Hematopoietic multipotent progenitor cell treated with erythropoietin and hydrocortisone succinate and interleukin-3 and kit ligand, for 8 days (in vitro differentiated cells): ENCODE measurements around the gene ZC3H13.
A peak's percentile ranks its signal among the peaks of the same experiment; 100 is the strongest.
"Not testable (repeated sequence)": the region's sequence is repeated elsewhere in the genome, so short reads cannot be mapped to it uniquely, and the experiment has no call there.

Source experiments
- DNase-seq: peaks from one replicate; pipeline ENCODE4 v3.0.0-alpha.2; 2015

Gene ZC3H13

DNA sequence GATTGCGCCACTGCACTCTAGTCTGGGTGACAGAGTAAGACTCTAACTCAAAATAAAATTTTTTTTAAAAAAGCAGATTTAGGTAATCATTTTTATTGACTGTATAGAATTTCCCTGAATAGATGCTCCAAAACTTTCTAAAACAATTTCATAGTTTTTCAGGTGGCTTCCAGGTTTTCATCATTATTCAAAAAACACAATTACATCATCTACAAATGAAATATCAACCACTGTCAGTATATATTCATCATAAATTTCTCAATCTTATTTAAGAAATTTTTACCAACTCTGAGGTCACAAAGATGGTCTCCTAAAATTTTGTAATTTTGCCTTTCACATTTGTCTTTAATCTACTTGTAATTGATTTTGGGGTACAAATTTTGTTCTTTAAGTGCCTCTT, 48.1 kb downstream of the ZC3H13 start:
- DNase-seq = no peak

GRCh38 chr13:45996631-45997030, 55.9 kb downstream of the ZC3H13 start:
- DNase-seq = no peak

DNA sequence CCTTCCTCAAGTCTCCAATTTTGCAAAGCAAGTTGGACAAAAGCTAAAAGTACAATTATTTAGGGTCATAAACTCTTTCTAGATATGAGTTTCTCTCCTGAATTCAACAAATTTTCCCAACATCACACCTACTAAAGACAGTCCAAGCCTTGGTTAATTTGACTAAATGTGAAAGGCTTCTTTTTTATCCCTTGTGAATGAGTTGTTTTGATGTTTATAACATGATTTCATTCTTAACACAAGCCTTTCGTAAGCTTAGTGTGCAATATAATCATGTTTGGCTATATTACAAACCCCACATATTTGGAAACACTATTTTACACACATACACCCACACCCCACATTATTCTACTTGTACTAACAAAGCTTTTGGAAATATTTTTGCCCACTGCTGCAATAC, 57.3 kb downstream of the ZC3H13 start:
- no peak for DNase-seq

DNA sequence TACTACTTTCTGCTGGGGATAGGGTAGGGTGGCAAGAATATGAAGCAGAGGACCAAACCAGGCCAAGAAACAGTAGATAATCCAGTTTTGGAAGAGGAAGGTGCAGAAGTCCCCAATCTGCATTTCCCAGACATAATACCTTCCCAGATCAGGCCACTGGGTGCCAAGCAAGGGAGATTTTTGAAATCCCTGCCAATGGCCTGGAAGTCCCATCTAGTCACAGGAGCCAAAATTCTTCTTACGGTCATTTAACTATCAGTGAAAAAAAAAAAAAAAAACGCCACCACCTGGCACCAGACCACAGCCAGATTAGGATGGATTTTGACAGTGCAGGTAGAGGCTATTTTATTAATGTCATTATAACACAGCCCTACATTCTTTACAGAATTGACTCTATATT, 57.8 kb downstream of the ZC3H13 start:
- no peak for DNase-seq

GRCh38 chr13:45989607-45990006, 62.9 kb downstream of the ZC3H13 start:
- DNase-seq = no peak

DNA sequence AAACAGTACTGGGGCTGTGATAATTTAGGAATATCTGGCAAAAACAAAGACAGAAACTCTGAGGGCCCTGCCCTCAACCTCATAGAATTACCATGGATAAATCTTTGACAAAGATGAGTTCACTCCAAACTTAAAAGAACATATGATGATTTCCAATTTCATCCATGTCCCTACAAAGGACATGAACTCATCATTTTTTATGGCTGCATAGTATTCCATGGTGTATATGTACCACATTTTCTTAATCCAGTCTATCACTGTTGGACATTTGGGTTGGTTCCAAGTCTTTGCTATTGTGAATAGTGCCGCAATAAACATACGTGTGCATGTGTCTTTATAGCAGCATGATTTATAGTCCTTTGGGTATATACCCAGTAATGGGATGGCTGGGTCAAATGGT, 71.4 kb downstream of the ZC3H13 start:
- DNase-seq = not testable (repeated sequence)

- DNase-seq = no peak
Measured at GRCh38 chr13:45975337-45975736, 77.2 kb downstream of the ZC3H13 start.

DNA sequence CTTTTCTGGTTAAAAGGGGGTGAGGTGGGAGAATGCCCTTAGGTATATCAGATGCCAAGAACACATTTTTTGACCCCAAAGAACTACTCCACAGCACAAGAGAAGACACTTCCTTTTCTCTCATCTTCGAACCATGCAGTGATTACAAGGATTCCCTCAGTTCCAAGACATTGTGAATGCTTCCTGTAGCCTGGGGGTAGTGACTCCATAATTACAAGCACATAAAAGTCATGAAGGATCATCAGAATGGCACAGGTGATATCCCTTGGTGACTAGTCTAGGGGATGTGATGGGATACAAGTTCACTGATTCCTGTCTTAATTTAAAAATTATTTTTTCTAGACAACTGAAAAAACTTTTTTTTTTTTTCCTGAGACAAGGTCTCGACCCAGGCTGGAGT, 78.0 kb downstream of the ZC3H13 start:
- DNase-seq = no peak

DNA sequence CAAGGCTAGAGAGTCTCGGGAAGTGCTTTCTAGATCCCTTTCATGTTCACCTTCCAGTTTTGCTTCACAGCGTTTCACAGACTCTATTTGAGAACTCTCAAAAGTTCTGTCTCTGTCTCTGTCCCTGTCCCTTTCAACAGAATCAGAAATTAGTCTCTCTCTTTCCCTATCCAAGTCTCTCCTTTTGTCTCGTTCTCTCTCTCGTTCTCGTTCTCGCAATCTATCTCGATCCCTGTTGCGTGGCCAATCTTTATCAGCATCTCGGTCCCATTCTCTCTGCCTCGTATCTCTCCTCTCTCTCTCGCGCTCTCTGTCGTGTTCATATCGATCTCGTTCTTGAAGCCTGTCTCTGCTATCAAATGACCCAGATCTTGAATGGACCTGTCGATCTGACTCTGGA, 85.0 kb downstream of the ZC3H13 start:
- no peak for DNase-seq

DNA sequence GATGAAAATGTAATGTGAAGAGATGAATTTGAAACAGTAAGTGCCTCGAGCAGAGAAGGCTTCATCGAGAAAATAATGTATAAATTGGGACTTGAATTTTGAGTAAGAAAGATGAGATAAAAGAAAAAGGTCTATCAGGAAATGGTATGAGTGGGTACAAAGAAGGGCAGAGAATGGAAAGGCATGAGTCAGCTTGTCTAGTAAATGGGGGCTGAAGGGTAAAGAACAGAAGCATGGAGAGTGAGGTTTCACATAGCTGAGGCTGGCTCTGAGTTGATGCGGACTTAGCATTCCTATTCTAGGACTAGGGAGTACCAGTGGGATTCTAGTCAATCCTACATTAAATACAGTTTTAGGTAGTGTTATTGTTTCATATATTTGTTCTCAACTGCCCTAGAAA, 85.8 kb downstream of the ZC3H13 start:
- DNase-seq = no peak

GRCh38 chr13:45961468-45961867, 91.1 kb downstream of the ZC3H13 start:
- no peak for DNase-seq

GRCh38 chr13:45954836-45955800, 97.4 kb downstream of the ZC3H13 start:
- no peak for DNase-seq

DNA sequence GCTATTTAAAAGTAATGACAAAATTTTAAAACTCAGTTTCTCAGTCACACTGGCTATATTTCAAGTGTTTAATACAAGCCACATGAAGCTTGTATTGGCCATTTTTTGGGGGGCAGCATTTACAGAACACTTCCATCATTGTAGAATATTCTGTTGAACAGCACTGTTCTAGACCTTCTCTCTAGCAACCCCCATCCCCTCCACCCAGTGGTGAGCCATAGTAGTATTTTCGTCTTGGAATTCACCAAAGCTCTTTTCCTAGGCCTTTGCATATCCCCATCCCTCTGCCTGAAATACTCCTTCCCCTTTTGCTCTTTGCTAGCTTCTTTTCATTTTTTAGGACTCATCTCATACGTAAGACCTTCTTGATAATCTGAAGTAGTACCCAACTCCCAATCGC, 99.5 kb downstream of the ZC3H13 start:
- no peak for DNase-seq

DNA sequence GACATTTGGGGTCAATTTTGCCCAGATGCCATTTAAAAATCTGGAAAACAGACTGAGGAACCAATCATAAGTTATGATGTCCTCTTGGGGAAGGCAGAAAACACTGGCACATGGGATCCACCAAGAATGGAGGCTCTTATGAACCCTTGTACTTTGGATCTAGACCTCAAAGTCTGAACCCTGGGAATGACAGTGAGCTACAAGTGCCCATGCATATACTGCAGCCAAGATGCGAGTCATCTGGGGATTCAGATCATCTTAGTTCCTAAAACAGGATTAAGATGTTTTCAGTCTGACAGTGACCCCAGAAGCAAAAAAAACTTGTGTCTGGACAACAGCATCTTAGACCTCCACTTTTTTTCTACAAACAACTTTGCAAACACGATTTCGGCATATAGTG, 100.8 kb downstream of the ZC3H13 start:
- no peak for DNase-seq

DNA sequence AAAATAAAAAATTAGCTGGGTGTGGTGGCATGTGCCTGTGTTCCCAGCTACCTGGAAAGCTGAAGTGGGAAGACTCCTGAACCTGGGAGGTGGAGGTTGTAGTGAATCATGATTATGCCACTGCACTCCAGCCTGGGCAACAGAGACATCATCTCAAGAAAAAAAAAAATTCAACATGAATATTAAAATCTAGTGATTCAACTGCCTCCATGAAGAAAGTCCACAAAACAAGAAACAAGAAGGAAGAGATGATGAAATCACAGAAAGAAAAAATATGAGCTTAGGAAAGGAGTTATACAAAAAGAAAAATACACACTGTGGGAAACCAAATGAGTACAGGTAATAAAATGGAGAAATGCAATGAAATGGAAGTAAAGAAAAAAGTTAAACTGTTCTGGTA, 101.4 kb downstream of the ZC3H13 start:
- no peak for DNase-seq

GRCh38 chr13:45950386-45951000, 102.1 kb downstream of the ZC3H13 start:
- DNase-seq = no peak

DNA sequence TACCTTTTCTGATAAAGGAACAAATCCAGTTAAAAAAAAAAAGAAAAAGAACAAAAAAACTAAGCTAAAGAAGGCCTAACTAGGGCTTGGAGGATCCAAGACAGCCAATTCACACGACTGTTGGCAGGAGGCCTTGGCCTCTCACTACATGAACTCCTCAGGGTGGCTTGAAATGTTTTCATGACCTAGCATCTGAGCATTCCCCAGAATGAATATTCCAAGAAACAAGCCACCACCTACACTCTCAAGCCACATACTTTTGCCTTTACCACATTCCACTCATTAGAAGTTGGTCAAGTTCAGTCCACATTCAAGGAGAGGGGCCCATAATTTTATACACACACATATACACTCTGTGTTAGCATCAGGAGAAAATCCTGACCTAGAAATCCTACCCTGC, 103.4 kb downstream of the ZC3H13 start:
- DNase-seq = no peak

DNA sequence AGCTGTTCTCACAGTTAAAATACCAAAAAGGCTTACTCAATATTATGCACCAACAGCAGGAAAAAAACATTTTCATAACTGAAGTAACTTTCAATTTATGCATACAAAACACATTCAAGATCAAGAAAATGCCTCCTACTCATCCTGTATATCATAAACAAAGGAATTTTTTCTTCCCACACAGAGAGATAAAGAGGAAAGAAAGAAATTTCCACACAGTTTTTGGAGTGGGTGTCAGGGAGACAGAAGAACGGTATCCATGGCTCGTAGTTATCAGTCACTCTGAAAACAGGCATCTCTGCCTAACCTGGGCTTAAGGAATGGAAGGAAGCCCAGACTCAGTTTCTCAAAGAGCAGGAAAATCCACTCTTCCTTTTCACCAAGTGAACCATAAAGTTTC, 108.6 kb downstream of the ZC3H13 start:
- DNase-seq = no peak

DNA sequence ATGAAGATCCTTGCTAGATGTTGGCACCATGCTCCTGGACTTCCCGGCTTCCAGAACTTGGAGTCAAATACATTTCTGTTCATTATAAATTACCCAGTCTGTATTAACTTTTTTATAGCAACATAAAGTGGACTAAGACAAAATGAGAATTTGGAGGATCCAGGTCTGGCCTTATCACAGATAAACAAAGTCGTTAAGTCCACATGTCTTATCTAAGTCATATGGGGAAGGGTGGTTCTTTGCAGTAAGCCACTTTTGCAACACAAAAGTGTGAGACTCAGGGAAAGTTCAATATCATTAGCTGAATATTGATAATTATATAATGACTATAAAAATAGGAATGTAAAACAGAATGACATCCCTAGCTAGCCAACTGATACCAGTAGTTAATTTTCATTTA, 109.4 kb downstream of the ZC3H13 start:
- DNase-seq = peak; percentile 57

DNA sequence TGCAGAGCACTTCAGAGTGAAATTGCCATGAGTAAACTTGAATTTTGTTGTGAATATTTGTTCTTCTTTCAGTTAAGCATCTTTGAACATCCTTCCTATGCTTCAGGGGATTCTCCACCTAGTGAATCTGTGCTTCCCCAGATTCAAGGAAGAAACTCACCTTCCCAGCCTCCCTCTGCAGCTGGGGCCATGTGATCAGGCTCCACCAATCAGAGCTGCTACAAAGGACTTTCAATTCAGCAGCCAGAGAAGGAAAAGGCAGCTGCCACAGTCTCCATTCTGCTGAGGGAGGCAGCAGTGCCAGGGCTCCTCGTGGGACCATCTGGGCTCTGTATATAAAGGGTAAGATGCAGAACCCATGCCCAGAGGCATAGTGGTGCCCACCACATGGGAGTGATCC, 111.3 kb downstream of the ZC3H13 start:
- no peak for DNase-seq

- DNase-seq = no peak
Measured at GRCh38 chr13:45940061-45940460, 112.5 kb downstream of the ZC3H13 start.

DNA sequence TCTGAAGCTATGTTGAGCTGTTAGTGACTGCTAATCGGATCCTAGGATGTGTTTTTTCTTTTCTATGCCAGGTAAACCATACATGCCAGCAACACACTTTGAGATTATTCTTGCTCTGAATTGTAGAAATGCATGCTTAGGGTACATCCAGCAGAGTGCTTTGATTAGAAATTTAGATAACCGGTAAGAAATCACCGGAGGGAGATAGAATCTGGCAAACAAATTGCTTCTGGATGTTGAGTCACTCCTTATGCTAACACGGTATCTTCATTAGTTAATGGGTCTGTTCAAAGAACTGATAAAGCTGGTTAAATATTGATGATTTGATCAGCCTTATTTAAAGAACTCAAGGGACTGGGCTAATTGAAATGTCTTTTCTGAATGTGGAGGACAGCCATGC, 115.9 kb downstream of the ZC3H13 start:
- DNase-seq = no peak

DNA sequence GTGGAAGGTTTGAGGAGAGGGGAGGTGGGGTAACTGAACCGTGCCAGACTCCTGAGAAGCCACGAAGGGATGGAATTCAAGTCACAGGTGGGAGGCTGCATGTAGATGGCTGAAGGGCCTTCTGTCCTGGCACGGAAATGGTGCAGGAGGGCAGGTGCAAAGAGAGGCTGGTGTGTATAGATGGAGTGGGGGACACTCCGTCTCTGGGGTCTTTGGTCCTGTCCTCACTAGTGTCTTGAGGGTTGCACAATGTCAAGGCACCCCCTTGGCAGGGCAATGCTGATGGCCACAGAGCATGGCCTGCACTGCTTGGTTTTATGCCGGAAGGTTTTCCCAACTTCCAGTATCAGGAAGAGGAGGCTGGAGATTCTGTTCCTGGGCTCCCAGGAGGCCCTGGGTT, 118.3 kb downstream of the ZC3H13 start:
- no peak for DNase-seq

DNA sequence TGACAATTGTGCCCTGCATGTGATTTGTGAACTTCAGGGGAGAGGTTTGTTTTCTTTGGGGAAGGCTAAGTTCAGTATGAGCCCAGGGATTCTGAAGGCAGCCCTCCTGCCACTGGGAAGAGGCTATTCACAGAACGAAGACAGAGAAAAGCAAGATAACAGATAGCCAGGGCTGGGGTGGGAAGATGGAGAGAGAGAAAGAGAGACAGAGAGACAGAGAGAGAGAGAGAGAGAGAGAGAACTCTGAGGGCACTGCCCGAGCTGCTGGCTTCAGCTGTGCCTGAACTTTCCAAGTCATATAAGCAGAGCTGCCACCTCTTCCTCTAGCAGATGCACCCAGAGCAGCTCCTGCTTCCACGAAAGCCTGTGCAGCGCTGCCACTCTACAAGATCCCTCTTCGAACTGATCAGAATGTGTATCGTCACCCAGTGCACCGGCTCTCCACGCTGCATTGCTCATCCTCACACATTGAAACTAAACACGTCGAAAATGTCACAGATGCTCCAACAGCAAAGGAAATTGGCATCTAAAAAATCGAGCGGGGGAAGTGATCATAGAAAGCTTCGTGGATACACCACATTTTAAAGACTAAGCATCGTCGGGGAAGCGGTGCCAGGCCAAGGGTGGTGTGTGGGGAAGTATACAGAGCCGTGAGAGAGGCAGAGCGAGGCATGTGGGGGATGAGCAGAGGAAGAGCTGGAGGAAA, 119.2 kb downstream of the ZC3H13 start:
- no peak for DNase-seq
